ENCODE data around the gene HDDC3. TPM values are rescaled to one million over a fixed set of nuclear protein-coding genes. Genes with fewer than 3 reads are reported as not detected.

HDDC3 gene
- total and polyA plus RNA-seq, 2 donors (not counting 3 experiments of a cell fraction or from before 2014, with no cell fraction given) = 16.0 to 20.2 TPM

DNA sequence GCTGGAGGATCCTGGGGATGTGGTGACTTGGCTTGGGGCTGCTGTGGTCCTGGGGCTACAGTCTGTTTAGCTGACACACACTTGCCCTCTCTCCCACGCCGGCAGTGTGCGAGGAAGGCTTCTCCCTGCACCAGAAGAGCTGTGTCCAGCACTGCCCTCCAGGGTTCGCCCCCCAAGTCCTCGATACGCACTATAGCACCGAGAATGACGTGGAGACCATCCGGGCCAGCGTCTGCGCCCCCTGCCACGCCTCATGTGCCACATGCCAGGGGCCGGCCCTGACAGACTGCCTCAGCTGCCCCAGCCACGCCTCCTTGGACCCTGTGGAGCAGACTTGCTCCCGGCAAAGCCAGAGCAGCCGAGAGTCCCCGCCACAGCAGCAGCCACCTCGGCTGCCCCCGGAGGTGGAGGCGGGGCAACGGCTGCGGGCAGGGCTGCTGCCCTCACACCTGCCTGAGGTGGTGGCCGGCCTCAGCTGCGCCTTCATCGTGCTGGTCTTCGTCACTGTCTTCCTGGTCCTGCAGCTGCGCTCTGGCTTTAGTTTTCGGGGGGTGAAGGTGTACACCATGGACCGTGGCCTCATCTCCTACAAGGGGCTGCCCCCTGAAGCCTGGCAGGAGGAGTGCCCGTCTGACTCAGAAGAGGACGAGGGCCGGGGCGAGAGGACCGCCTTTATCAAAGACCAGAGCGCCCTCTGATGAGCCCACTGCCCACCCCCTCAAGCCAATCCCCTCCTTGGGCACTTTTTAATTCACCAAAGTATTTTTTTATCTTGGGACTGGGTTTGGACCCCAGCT, 51.0 kb downstream of the HDDC3 start:
- no peak for FAIRE-seq
- no peaks in the 10 kb centered on the region for H4K20me1 ChIP-seq (replicated peaks; ENCODE audit: control insufficient read depth, extremely low read depth, insufficient read depth, low read length)
- H3K79me2 ChIP-seq (ENCODE audit: control insufficient read depth, insufficient read depth, low read length) = peaks cover 9% of the 10 kb centered on the region

More for the DNA sequence above, 51.0 kb downstream of the HDDC3 start:
- no TSS peak for BruUV-seq (replicated peaks)
- no peak overlapping the region for H3K9ac ChIP-seq (replicated peaks; ENCODE audit: extremely low read depth, insufficient read depth, low read length)
- H3K4me2 ChIP-seq (ENCODE audit: insufficient read depth, low read length) = no peak overlapping the region
- H3K9me1 ChIP-seq (replicated peaks; ENCODE audit: control insufficient read depth, extremely low read depth, insufficient read depth, low read length) = no peaks in the 10 kb centered on the region
- intact Hi-C loops (cut with micrococcal nuclease) (loop anchor here (10.0 kb wide), 1 partner anchor 347 kb away; no protein-coding TSS in a partner anchor), dilution Hi-C loops (cut with MboI; ENCODE audit: extremely low pct_ligation_motif_present, low sequenced_read_pairs) (no loop called here)
- ChIA-PET CTCF (no interaction called here), POLR2A (no interaction called here)
- H2AFZ ChIP-seq (ENCODE audit: low read depth, low read length) = no peak overlapping the region
- no peaks in the 10 kb centered on the region for H3K9me3 ChIP-seq (replicated peaks; ENCODE audit: control insufficient read depth, insufficient read depth, low read length)
- H3K27me3 ChIP-seq (ENCODE audit: control insufficient read depth in 2 of 2, insufficient read depth in 2 of 2, low read length in 2 of 2) = no peaks in the 10 kb centered on the region
- H3K4me1 ChIP-seq (ENCODE audit: control insufficient read depth, extremely low read depth, insufficient read depth, low read length) = peaks cover 24% of the 10 kb centered on the region
- no peak for DNase-seq (ENCODE audit: low read depth, low spot score)
- H3K4me3 ChIP-seq (replicated peaks in 1 of 3; ENCODE audit: insufficient read depth in 1 of 3, low read depth in 1 of 3, low read length in 3 of 3) = no peak overlapping the region
- H3K27ac ChIP-seq (ENCODE audit: insufficient read depth, low read depth, low read length) = no peak overlapping the region
- H3K36me3 ChIP-seq (ENCODE audit: control insufficient read depth in 2 of 2, extremely low read depth in 1 of 2, insufficient read depth in 2 of 2, low read length in 2 of 2) = peaks cover 14 to 48% of the 10 kb centered on the region in 2 experiments
- no peak for TF ChIP-seq POLR2AphosphoS5 (IDR thresholded peaks at IDR 0.05; ENCODE audit: insufficient read depth, low read depth, low read length)
- TF ChIP-seq EZH2 (IDR thresholded peaks at IDR 0.05; ENCODE audit: borderline replicate concordance, low read depth, low read length, severe bottlenecking) = no peak
- no peak for TF ChIP-seq POLR2A (IDR thresholded peaks at IDR 0.05; ENCODE audit: low read depth, low read length)
- TF ChIP-seq, protein P1, sequence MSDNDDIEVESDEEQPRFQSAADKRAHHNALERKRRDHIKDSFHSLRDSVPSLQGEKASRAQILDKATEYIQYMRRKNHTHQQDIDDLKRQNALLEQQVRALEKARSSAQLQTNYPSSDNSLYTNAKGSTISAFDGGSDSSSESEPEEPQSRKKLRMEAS (IDR thresholded peaks at IDR 0.05; ENCODE audit: insufficient read depth, insufficient read length) = no peak
- TF ChIP-seq, protein P2, sequence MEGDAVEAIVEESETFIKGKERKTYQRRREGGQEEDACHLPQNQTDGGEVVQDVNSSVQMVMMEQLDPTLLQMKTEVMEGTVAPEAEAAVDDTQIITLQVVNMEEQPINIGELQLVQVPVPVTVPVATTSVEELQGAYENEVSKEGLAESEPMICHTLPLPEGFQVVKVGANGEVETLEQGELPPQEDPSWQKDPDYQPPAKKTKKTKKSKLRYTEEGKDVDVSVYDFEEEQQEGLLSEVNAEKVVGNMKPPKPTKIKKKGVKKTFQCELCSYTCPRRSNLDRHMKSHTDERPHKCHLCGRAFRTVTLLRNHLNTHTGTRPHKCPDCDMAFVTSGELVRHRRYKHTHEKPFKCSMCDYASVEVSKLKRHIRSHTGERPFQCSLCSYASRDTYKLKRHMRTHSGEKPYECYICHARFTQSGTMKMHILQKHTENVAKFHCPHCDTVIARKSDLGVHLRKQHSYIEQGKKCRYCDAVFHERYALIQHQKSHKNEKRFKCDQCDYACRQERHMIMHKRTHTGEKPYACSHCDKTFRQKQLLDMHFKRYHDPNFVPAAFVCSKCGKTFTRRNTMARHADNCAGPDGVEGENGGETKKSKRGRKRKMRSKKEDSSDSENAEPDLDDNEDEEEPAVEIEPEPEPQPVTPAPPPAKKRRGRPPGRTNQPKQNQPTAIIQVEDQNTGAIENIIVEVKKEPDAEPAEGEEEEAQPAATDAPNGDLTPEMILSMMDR (IDR thresholded peaks at IDR 0.05; ENCODE audit: extremely low read depth in 1 of 2, insufficient read depth in 1 of 2, low read depth in 1 of 2, low read length in 2 of 2) = no peak
- TF ChIP-seq MYC (IDR thresholded peaks at IDR 0.05; ENCODE audit: low read depth, low read length) = no peak
- TF ChIP-seq GATA2 (IDR thresholded peaks at IDR 0.05; ENCODE audit: insufficient read depth, insufficient read length, low read depth, low read length) = no peak
- TF ChIP-seq FOS (IDR thresholded peaks at IDR 0.05; ENCODE audit: borderline replicate concordance, insufficient read depth, low read length) = no peak
- TF ChIP-seq JUN (IDR thresholded peaks at IDR 0.05; ENCODE audit: borderline replicate concordance, insufficient read depth, insufficient read length, low read depth) = no peak
